ENCODE measurements around the gene EBF3.
A peak's percentile ranks its signal among the peaks of the same experiment; 100 is the strongest.

The EBF3 gene

DNA sequence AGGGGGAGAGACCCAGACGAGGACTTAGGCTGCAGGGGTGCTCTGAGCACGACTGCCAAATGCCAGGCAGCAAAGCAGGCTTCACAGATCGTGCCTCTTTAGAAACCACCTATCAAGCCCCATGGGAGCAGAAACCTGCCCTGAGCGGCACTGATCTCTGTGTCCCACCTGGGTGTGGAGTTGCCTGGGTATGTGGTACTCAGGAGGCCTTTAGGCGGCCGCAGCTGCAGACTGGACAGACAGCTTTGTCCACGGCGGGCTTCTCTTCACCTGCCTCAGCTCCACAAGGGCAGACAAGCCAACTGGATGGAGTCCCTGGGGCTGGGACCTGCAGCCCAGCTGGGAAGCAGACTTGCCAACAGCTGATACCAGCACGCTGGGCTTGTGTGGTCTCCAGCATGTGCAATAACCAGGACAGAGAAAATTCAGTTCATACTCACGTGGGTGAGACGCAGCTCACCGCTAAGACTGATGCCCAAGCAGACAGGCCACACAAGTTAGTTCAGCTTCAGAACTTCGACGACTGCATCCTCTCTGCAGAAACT, 163.2 kb downstream of the EBF3 start:
- no peak for DNase-seq (ENCODE audit: low read depth)
- no peak overlapping the region for H3K4me3 ChIP-seq (ENCODE audit: low read depth, low read length)
- TF ChIP-seq, protein P1, sequence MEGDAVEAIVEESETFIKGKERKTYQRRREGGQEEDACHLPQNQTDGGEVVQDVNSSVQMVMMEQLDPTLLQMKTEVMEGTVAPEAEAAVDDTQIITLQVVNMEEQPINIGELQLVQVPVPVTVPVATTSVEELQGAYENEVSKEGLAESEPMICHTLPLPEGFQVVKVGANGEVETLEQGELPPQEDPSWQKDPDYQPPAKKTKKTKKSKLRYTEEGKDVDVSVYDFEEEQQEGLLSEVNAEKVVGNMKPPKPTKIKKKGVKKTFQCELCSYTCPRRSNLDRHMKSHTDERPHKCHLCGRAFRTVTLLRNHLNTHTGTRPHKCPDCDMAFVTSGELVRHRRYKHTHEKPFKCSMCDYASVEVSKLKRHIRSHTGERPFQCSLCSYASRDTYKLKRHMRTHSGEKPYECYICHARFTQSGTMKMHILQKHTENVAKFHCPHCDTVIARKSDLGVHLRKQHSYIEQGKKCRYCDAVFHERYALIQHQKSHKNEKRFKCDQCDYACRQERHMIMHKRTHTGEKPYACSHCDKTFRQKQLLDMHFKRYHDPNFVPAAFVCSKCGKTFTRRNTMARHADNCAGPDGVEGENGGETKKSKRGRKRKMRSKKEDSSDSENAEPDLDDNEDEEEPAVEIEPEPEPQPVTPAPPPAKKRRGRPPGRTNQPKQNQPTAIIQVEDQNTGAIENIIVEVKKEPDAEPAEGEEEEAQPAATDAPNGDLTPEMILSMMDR (IDR thresholded peaks at IDR 0.05; ENCODE audit: low read depth, low read length, missing control alignments), result no peak

DNA sequence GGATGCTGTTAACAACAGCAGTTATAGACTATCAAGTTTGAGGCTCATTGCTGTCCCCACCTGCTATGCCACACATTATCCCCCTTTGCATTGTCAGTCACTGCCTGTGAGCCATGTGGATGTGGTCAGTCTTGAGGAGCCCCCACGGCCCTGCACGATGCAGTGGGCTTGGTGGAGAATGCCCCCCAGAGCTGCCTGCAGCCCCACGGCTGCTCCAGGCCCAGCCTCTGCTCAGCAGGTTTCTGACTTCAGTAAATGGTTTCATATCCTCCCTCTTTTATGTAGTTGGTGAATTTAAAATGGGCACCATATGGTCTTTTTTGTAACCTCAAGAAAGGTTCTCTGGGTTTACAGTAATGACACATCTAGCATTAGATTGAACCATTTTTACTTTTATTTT, 164.1 kb downstream of the EBF3 start:
- no peak overlapping the region for H3K4me3 ChIP-seq (ENCODE audit: low read depth, low read length)
- TF ChIP-seq, protein P1 (IDR thresholded peaks at IDR 0.05; ENCODE audit: low read depth, low read length, missing control alignments), result no peak
- DNase-seq (ENCODE audit: low read depth), result no peak

DNA sequence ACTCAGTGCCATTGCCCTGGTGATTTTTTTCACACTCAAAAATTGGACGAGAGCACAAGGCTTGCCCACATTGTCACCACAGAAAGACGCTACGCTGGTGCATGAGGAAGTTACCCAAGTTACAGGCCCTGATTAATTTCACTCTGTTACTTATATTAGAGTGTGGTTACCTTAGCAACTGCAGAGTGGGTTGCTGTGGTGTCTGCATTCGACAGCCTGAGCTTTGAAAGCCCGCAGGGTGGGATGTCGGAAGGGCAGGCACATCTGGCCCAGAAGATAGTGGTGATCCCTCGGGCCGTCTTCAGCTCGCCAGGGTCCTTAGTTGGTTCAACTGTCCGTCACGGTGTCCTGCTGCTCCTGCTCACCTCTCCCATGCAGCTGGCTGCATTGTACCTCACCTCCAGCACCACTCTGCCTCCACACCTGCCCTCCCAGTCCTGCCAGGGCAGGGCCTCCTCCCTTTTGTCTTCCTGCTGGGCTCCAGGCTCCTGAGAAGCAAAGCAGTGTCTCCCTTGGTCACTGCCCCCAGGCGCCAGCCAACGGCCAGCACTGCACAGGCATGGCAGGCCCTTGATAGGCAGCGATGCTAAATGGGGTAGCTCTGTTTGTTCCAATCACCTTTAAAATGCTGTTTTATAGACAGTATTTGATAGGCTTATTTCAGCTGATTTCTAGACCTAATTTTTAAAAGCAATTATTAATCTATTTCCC, 167.2 kb downstream of the EBF3 start:
- DNase-seq (ENCODE audit: low read depth), result no peak
- TF ChIP-seq, protein P1 (IDR thresholded peaks at IDR 0.05; ENCODE audit: low read depth, low read length, missing control alignments), result no peak
- no peak overlapping the region for H3K4me3 ChIP-seq (ENCODE audit: low read depth, low read length)

DNA sequence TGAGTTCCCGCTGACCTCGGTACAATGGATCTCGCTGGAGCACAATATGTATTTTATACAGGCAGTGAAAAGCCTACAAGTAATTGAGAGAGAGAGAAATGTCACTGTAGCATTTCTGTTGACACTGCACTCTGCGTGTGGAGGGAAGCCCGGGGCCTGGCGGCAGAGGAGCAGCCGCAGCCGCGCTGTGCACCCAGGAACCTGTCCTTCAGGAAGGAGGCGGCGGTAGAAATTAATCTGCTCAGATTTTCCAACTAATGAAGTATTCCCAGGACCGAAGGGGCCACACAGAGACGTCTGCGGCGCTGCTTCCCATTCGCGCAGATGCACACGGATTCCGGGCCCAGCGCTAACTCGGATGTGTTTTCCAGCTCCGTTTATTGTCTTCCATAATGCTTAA, 170.1 kb downstream of the EBF3 start:
- no peak overlapping the region for H3K4me3 ChIP-seq (ENCODE audit: low read depth, low read length)
- DNase-seq (ENCODE audit: low read depth), result no peak
- TF ChIP-seq, protein P1 (IDR thresholded peaks at IDR 0.05; ENCODE audit: low read depth, low read length, missing control alignments), result no peak

DNA sequence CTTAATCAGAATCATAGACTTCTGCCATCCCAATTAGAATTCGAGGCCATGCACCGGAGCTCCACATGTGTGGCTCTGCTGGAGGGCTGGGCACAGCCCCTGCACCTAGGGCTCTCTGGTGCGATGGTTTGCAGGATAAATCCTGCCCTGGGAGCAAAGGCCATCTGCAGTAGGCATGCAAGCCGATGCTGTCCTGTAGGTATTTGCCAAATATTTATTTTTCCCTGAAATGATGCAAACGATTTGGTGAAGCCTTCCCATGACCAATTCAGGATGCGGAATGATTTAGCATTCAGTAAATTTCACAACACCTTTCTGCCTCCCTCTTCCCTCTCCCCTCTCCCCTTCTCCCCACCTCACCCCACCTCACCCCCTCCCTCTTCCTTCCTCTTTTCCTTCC, 170.6 kb downstream of the EBF3 start:
- H3K4me3 ChIP-seq (ENCODE audit: low read depth, low read length), result no peak overlapping the region
- no peak for DNase-seq (ENCODE audit: low read depth)
- TF ChIP-seq, protein P1 (IDR thresholded peaks at IDR 0.05; ENCODE audit: low read depth, low read length, missing control alignments), result no peak

DNA sequence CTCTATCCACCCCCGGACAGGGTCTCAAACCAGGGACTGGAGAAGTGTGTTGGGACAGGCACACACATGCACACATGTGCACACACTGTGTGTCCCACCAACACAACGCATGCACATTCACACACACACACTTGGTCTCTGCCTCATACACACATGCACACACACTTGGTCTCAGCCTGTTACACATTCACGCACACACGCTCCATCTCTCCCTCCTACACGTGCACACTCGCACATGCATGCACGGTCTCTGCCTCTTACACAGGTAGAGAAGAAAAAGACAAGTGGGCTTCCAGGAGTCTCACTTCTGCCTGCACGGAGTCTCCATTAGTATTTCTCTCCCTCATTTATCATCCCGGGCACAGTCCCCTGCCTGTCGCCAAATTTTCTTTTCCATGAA, 171.2 kb downstream of the EBF3 start:
- TF ChIP-seq, protein P1 (IDR thresholded peaks at IDR 0.05; ENCODE audit: low read depth, low read length, missing control alignments), result no peak
- H3K4me3 ChIP-seq (ENCODE audit: low read depth, low read length), result no peak overlapping the region

DNA sequence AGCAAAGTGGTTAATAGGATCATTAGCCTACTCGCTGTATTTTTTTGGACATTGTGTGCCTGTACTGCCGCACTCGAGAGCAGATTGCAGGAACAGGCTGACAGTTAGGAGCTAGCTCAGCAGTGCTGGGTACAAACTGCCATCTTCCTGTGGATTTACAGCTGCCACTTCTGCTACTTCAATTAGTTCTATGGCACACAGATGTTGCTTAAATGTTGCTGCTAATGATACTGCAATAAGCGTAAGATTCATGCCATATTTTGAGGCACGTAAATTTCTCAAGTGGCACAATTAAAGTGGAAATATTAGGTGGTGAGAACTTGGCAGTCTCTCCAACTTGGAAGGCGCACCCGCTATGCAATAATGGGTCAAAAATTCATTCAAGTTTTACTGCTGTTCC, 171.9 kb downstream of the EBF3 start:
- no peak overlapping the region for H3K4me3 ChIP-seq (ENCODE audit: low read depth, low read length)
- TF ChIP-seq, protein P1 (IDR thresholded peaks at IDR 0.05; ENCODE audit: low read depth, low read length, missing control alignments), result no peak
- no peak for DNase-seq (ENCODE audit: low read depth)

More for the DNA sequence above, 171.2 kb downstream of the EBF3 start:
- DNase-seq (ENCODE audit: low read depth), result peak; percentile 8
